COLO829 (cell line): ENCODE data around the gene USP38.
"Not testable (repeated sequence)": the region's sequence is repeated elsewhere in the genome, so short reads cannot be mapped to it uniquely, and the experiment has no call there.

ENCODE experiments used
- DNase-seq: peaks from one replicate; pipeline ENCODE4 v3.0.0; 2012; ENCODE audit warnings: low spot score

USP38 gene

GRCh38 chr4:143184503-143185252, at the start of gene USP38:
TSS of gene USP38 (plus strand) at chr4:143184917. CDS start at chr4:143185451, 534 bp downstream.
- peak; percentile 81 for DNase-seq

- DNase-seq: no peak
Observed at GRCh38 chr4:143135358-143135757, 49.4 kb upstream of the USP38 start.

- DNase-seq: no peak
Observed at GRCh38 chr4:143140696-143141095, 44.0 kb upstream of the USP38 start.

- no peak for DNase-seq
Observed at GRCh38 chr4:143148521-143148920, 36.2 kb upstream of the USP38 start.

GRCh38 chr4:143156853-143157252, 27.9 kb upstream of the USP38 start:
- DNase-seq: no peak

GRCh38 chr4:143163614-143164013, 21.1 kb upstream of the USP38 start:
- DNase-seq: no peak

- not testable (repeated sequence) for DNase-seq
Observed at GRCh38 chr4:143166722-143167121, 18.0 kb upstream of the USP38 start.

- no peak for DNase-seq
Observed at GRCh38 chr4:143178923-143179322, 5.8 kb upstream of the USP38 start.

- DNase-seq: no peak
Observed at GRCh38 chr4:143183513-143184216, 1.1 kb upstream of the USP38 start.

GRCh38 chr4:143184217-143184502, 557 bp upstream of the USP38 start:
- no peak for DNase-seq

GRCh38 chr4:143185253-143186107, 763 bp downstream of the USP38 start:
- DNase-seq: no peak

GRCh38 chr4:143186212-143186611, 1.5 kb downstream of the USP38 start:
- no peak for DNase-seq

GRCh38 chr4:143186649-143187048, 1.9 kb downstream of the USP38 start:
- DNase-seq: no peak

GRCh38 chr4:143188136-143189088, 3.7 kb downstream of the USP38 start:
- no peak for DNase-seq

GRCh38 chr4:143189528-143189927, 4.8 kb downstream of the USP38 start:
- DNase-seq: no peak

GRCh38 chr4:143195581-143195980, 10.9 kb downstream of the USP38 start:
- no peak for DNase-seq

GRCh38 chr4:143196323-143196722, 11.6 kb downstream of the USP38 start:
- DNase-seq: no peak

- DNase-seq: no peak
Observed at GRCh38 chr4:143199503-143199902, 14.8 kb downstream of the USP38 start.

GRCh38 chr4:143202824-143203223, 18.1 kb downstream of the USP38 start:
- DNase-seq: no peak

GRCh38 chr4:143203577-143203976, 18.9 kb downstream of the USP38 start:
- DNase-seq: no peak

GRCh38 chr4:143207555-143207954, 22.8 kb downstream of the USP38 start:
- no peak for DNase-seq

GRCh38 chr4:143212566-143212965, 27.8 kb downstream of the USP38 start:
- DNase-seq: no peak
